Measurements from ENCODE around the gene MEGF6. TPM values are rescaled to one million over a fixed set of nuclear protein-coding genes. Genes with fewer than 3 reads are reported as not detected.

The MEGF6 gene
- total RNA-seq, 1 donor from 2014 or later, result 64.7 TPM

DNA sequence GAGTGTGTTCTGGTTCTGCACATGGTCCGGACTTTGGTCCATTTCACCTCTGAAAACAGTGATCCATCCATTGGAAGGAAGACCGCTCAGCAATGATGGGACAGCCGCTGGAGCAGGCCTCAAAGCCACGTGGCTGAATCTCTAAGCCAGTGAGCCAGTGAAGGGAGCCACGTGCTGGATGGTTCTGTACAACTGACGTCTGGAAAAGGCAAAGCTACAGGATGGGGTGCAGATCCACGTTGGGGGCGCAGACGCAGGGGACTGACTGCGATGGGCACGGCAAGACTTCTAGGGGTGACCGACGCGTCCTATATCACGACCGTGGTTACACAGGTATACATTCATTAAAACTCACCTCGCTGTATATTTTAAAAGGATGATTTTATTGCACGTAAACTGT is 167.0 kb downstream of the MEGF6 start:
- Mint-ChIP-seq H3K4me3 (ENCODE audit: unreplicated experiment) (no peak overlapping the region), H3K27me3 (ENCODE audit: unreplicated experiment) (peaks cover 7% of the 10 kb centered on the region), H3K36me3 (ENCODE audit: unreplicated experiment) (no peaks in the 10 kb centered on the region), H3K27ac (ENCODE audit: unreplicated experiment) (no peak overlapping the region), H3K9me3 (ENCODE audit: unreplicated experiment) (peaks cover 2% of the 10 kb centered on the region), H3K4me1 (ENCODE audit: low read depth, unreplicated experiment) (peaks cover 7% of the 10 kb centered on the region)
- no peak for DNase-seq
- TF ChIP-seq CTCF (IDR thresholded peaks at IDR 0.05; ENCODE audit: partially characterized antibody, unreplicated experiment), result no peak

DNA sequence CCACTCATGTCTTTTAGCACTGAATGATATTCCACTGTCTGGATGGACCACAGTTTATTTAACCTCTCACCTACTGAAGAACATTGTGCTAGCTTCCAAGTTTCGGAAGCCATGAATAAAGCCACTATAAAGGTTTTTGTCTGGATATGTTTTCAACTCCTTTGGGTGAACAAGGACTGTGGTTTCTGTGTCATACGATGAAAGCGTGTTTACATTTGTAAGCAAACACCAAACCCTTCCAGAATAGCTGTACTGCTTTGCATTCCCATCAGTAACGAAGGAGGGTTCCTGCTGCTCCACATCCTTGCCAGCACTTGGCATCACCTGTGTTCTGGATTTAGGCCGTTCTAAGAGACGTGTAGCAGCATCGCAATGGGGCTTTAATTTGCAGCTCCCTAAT is 167.5 kb downstream of the MEGF6 start:
- Mint-ChIP-seq H3K4me3 (ENCODE audit: unreplicated experiment) (no peak overlapping the region), H3K27me3 (ENCODE audit: unreplicated experiment) (peaks cover 7% of the 10 kb centered on the region), H3K27ac (ENCODE audit: unreplicated experiment) (no peak overlapping the region), H3K36me3 (ENCODE audit: unreplicated experiment) (no peaks in the 10 kb centered on the region), H3K9me3 (ENCODE audit: unreplicated experiment) (peaks cover 2% of the 10 kb centered on the region), H3K4me1 (ENCODE audit: low read depth, unreplicated experiment) (peaks cover 7% of the 10 kb centered on the region)
- no peak for DNase-seq
- TF ChIP-seq CTCF (IDR thresholded peaks at IDR 0.05; ENCODE audit: partially characterized antibody, unreplicated experiment), result no peak

DNA sequence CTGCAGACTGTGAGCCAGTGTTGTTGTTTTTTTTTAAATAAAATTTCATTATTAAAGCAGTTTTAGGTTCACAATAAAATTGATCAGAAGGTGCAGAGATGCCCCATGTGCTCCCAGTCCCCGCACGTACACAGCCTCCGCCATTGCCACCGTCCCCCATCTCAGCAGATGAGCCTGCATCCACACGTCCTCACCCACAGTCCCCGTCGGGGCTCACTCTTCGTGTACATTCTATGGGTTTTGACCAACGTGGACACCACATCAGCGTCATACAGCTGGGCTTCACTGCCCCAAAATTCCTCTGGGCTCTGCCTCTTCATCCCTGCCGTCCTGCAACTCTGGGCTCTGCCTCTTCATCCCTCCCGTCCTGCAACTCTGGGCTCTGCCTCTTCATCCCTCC is 168.4 kb downstream of the MEGF6 start:
- Mint-ChIP-seq H3K9me3 (ENCODE audit: unreplicated experiment) (peaks cover 4% of the 10 kb centered on the region), H3K4me1 (ENCODE audit: low read depth, unreplicated experiment) (peaks cover 7% of the 10 kb centered on the region), H3K36me3 (ENCODE audit: unreplicated experiment) (no peaks in the 10 kb centered on the region), H3K27ac (ENCODE audit: unreplicated experiment) (no peak overlapping the region), H3K27me3 (ENCODE audit: unreplicated experiment) (peaks cover 7% of the 10 kb centered on the region), H3K4me3 (ENCODE audit: unreplicated experiment) (no peak overlapping the region)
- DNase-seq, result no peak
- no peak for TF ChIP-seq CTCF (IDR thresholded peaks at IDR 0.05; ENCODE audit: partially characterized antibody, unreplicated experiment)

- Mint-ChIP-seq H3K4me3 (ENCODE audit: unreplicated experiment) (no peak overlapping the region), H3K27me3 (ENCODE audit: unreplicated experiment) (peaks cover 7% of the 10 kb centered on the region), H3K36me3 (ENCODE audit: unreplicated experiment) (no peaks in the 10 kb centered on the region), H3K9me3 (ENCODE audit: unreplicated experiment) (peaks cover 4% of the 10 kb centered on the region), H3K4me1 (ENCODE audit: low read depth, unreplicated experiment) (peaks cover 7% of the 10 kb centered on the region), H3K27ac (ENCODE audit: unreplicated experiment) (no peak overlapping the region)
- no peak for TF ChIP-seq CTCF (IDR thresholded peaks at IDR 0.05; ENCODE audit: partially characterized antibody, unreplicated experiment)
- DNase-seq, result no peak
Observed at GRCh38 chr1:3442331-3442730, 169.0 kb downstream of the MEGF6 start.

- no peak for DNase-seq
- no peak overlapping the region for H3K27ac Mint-ChIP-seq (ENCODE audit: unreplicated experiment)
- H3K27me3 Mint-ChIP-seq (ENCODE audit: unreplicated experiment), result peaks cover 7% of the 10 kb centered on the region
- H3K9me3 Mint-ChIP-seq (ENCODE audit: unreplicated experiment), result peaks cover 4% of the 10 kb centered on the region
- no peak for TF ChIP-seq CTCF (IDR thresholded peaks at IDR 0.05; ENCODE audit: partially characterized antibody, unreplicated experiment)
- no peaks in the 10 kb centered on the region for H3K36me3 Mint-ChIP-seq (ENCODE audit: unreplicated experiment)
- no peak overlapping the region for H3K4me3 Mint-ChIP-seq (ENCODE audit: unreplicated experiment)
- H3K4me1 Mint-ChIP-seq (ENCODE audit: low read depth, unreplicated experiment), result peaks cover 7% of the 10 kb centered on the region
Observed at GRCh38 chr1:3441880-3442279, 169.4 kb downstream of the MEGF6 start.
